GM19455 (cell line): Measurements from ENCODE around the gene DDX24.

Source experiments
- ATAC-seq: cut with Tn5 transposase; IDR thresholded peaks from one replicate; pipeline ENCODE4 v1.9.1; 2021; ENCODE audit not compliant: unreplicated experiment

Gene DDX24

DNA sequence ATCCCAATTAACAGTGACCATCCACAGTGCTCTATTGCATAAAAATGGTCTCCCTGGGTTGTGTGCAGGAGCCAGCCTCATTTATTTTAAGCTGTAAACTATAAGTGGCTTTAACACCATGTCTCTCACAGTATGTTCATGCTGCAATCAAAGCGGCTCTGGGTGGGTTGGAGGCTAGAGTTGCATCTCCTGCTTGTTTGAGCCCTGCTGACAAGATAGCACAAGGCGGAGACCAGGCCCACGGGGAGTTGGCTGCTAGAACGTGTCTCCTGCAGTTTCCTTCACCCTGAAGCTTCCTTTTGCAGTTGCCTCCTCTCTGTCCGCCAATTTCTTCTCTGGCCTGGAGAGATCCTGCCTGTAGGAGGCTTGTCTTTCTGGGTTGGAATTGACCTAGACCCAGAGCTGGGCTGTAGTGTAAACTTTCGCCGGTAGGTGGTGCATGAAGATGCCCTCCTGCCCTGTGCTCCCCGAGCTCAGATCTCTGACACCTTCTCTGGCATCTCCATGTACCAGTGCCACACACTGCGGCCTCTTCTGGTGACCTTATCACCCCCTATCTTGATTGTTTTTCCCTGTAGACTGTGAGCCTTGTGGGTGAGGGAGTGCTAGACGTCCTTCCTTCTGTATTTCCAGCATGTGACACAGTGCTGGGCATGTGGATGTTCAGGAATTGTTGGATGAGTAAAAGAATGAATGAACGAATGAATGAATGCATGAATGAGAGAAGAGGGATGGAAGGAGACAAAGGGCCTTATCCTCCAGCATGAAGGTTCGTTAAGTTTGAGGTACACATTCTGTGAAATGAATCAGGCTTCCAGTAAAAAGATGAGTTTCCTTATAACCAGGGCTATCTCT is 44.5 kb downstream of the DDX24 start:
- peak; percentile 94 for ATAC-seq

DNA sequence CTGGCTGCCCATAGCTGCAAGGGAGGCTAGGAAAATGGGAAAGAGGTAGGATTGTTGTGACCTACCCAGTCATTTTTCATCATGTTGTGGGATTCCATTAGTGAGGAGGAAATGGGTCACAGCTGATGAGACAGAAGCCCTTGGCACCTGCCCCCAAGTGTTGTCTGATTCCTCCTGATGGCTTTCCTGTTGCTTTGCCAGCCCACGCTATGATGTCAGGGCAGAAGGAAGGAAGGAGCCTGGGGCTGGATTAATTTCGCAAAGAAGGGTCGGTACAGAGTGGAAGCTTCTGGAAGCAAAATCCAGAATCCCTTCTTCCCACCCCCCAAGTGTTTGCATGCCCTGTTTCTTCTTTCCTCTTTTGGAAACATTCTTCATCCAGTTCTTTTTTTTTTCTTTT is 46.1 kb downstream of the DDX24 start:
- no peak for ATAC-seq

DNA sequence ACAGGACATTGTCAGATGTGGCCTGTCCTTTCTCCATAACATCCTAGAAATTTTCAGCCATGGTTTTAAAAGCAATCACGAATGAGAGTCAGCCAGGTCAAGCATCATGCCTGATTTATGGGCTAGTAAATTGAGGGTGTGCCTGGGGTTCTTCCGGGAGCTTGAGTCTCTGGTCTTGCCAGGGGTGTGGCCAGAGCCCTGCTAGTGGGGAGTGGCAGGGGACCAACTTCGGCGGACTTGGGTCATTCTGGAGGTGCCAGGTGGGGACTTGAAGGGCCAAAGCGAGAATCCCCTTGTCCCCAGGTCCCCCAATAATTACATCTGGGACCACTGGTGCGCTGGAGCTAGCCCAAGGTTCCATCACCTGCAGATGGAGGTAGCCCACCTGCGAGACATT is 49.1 kb downstream of the DDX24 start:
- ATAC-seq = no peak

DNA sequence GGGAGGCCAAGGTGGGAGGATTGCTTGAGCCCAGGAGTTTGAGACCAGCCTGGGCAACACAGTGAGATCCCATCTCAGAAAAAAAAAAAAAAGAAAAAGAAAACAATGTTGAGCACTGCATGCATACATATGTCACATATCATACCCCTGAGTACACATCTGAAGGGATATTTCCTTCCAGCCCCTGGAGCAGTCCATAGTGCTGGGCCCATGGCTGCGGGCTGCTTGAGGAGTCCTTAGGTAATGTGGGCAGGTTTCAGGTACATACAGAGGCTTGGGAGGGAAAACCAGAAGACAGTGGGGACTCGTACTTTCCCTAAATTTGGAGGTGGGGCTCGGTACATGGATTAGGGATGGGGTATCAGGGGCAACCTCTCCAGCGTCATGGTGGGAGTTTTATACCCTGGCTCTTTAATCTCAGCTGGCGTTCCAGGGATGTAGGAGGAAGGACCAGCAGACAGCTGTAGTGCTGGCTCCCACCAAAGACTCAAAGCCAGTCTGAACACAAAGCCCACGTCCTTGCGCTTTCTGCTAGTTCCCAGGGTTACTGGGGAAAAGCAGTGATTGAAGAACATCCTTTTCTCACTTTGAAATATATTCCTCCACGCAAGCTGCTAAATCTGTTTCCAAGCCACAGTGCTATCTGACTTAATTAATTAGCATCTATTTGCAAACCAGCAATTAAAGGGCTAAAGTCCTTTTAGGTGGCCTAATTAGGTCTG is 49.7 kb downstream of the DDX24 start:
- ATAC-seq = no peak

DNA sequence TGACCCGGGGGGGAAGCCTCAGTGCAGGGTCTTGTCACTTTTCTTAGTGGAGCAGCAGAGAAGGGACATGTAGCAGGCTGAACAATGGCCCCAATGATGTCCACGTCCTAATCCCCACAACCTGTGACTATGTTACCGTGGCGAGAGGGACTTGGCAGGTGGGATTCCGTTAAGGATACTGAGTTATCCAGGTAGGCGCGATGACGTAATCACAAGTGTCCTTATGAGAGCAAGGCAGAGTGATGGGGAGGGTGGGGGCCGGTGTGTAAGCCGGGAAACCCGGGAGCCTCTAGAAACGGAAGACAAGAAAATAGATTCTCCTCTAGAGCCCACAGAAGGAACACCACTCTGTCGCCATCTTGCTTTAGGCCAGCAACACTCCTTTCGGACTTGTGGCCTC is 50.4 kb downstream of the DDX24 start:
- no peak for ATAC-seq

DNA sequence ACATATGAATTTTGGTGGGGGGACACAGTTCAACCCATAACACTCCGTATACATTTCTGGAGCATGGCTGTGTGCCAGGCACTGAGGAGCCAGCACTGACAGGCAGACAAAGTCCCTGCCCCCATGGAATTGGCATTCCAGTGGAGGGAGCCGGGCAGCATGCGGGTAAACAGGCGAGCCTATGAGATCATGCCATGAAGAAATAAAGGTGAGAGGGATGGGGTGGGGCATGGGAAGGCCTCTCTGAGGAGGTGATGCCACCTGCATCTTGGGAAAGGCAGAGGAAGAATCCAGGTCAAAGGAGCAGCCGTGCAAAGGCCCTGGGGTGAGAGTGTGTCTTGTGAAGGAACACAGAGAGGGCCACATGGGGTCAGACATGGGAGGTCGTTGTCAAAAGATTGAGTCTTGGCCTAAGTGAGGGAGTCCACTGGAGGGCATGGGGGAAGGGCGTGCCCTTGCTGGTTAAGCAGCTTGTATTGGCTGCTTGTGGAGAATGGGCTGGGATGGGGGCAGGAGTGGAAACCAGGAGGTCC is 51.3 kb downstream of the DDX24 start:
- ATAC-seq = no peak

DNA sequence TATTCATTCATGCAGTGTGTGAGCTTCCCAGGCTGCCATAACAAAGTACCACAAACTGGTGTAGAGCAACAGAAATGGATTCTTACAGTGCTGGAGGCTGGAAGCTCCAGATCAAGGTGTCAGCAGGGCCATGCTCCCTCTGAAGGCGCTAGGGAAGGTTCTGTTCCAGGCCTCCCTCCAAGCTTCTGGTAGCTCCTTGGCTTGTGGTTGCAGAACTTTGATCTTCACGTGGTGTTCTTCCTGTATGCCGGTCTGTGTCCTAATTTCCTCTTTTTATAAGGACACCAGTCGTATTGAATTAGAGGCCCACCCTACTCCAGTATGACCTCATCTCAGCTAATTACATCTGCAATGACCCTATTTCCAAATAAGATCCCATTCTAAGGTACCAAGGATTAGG is 51.7 kb downstream of the DDX24 start:
- no peak for ATAC-seq

DNA sequence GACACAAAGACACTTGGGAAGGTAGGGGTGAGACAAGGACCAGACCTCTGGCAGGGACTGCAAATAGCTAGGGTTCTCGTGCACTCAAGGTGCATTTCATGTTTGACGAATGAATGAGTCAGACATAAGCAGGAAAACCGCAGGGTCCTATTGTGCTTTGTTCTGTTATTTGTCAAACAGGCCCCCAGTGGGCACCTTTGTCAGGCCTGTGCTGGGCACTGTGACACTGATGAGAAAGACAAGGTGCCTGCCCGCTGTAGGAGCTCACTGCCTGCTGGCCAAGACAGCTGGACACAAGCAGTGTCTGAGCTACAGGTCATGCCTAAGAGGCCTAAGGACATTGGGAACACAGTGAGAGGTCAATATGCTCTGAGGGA is 52.6 kb downstream of the DDX24 start:
- no peak for ATAC-seq

DNA sequence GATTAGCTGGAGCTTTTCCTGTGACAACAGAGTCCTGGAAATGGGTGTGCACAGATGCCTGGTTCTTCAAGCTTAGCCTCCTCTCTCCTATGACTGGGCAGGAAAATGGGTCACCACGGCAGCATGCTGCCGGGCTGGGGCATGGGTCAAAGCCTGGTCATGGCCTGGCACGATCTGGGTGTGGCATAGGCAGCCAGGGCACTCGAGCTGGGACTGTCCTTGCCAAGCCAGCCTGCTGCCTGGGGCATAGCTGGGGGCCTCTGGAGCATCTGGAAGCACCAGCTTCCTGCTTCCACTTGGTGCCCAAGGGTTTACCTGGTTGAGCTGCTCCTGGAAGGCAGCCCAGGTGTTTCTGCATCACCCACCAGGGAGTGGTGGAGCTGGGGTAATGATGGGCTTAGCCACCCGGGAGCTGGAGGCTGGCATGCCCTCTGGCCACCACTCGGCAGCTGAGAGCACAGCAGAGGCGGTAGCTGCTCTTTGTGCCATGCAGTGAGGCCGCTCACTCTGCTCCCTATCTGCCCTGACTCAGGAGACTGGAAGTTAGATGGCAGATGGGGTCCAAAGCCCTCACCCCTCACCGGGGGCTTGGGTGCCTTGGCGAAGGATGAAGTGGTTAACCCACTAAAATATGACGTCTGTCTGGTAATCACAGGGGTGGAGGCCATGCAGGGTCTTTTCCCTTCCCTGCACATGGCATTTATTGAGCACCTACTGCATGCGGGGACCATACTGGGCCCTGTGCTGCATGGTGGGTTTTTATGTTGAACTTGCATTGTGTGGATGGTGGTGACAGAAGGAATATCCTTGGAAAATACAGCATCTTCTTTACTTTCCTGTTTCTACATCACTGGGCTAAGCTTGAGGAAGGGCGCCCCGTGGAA is 53.2 kb downstream of the DDX24 start:
- no peak for ATAC-seq

DNA sequence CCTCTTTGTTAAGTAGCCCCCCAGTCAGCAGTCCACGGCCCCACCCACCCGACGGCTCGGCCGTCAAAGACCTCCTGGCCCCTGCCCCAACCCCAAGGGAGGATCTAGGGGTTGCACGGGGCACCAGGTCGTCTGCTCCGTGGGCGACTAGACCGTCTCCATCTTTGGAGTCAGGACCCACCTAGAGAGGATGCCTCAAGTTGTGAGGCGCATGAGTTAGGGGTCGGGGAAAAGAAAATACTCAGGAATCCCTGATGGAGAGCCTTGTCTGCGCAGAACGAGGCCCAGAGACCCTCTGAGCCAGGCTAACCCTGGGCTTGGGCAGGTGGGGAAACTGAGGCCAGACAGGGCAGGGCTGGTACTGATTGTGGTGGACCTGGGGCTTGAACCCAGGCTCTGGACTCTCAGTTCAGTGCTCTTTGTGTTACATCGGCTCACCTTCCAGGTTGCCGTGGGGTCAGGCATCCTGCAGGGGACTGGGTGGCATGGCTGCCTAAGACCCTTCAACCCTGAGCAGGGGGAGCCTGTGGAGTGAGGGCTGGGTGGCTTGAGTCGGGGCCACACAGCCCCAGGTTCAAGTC is 54.0 kb downstream of the DDX24 start:
- no peak for ATAC-seq

DNA sequence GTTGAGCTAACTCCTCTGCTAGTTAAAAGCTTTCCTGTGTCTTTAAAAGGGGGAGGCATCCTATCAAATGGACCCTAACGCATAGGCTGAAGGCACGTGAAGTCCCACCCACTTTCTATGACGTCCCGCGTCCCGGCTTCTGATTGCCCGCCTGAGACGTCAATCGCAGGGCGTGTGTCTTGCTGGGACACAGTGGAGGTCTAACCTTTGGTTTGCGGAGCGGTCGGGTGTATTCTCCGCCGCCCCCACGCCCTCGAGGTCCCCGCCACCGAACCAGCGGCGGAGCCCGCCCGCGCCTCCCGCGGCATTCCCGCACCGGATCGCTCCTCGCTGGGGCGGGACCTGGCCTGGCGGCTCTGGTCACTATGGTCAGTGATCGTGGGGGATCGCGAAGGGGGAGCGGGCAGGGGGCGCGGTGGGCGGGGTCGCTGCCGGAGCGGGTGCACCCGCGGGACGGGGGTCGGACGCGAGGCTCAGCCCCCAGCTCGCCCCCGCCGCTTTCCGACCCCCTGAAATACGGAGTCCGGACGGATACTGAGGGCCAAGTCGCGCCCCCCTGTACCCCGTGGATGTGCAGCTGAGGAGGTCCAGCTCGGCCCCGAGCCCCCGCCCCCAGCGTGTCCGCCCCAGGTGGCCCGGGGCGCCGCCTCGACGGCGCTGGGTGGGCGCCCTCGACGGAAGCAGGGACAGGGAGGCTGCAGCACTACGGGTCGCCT is 54.7 kb downstream of the DDX24 start, which contains the start of gene OTUB2:
OTUB2 (plus strand) TSS at position 168 of the 716 bp plus-strand sequence; CDS start at position 366, 198 bp downstream.
- ATAC-seq = peak; percentile 100

DNA sequence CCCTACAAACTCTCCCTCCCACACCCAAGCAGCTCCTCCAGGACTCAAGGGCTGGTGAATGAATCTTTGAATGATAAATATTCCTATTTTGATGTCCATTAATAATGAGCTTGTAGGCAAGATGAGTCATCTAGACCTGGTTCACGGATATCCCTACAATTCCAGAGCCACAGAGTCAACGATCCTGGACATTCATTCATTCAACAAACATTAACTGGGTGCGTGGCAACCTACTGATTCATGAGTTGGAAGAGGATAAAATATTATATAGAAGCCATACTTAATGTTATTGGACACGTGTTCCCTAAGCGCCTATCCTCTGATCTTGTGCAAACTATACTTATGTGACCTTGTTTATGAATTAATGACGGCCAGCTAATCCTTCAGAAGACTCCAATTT is 55.3 kb downstream of the DDX24 start:
- ATAC-seq = no peak

DNA sequence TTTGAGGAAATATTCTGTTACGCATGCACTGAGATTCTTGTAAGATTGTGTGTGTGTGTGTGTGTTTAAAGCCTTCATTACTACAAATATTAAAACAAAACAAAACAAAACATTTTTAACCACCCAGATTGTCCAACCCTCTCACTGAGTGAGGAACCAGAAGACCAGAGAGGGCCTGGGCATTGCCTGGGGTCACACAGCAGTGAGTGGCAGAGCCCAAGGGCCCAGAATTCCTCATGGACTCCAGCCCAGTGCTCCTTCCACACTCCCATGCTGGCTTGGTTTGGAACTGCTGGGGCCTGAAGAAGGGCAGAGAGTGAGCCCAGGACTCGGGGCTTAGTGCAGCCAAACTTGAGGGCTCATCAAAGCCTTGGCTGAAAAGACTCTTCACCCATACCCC is 56.5 kb downstream of the DDX24 start:
- ATAC-seq = no peak

DNA sequence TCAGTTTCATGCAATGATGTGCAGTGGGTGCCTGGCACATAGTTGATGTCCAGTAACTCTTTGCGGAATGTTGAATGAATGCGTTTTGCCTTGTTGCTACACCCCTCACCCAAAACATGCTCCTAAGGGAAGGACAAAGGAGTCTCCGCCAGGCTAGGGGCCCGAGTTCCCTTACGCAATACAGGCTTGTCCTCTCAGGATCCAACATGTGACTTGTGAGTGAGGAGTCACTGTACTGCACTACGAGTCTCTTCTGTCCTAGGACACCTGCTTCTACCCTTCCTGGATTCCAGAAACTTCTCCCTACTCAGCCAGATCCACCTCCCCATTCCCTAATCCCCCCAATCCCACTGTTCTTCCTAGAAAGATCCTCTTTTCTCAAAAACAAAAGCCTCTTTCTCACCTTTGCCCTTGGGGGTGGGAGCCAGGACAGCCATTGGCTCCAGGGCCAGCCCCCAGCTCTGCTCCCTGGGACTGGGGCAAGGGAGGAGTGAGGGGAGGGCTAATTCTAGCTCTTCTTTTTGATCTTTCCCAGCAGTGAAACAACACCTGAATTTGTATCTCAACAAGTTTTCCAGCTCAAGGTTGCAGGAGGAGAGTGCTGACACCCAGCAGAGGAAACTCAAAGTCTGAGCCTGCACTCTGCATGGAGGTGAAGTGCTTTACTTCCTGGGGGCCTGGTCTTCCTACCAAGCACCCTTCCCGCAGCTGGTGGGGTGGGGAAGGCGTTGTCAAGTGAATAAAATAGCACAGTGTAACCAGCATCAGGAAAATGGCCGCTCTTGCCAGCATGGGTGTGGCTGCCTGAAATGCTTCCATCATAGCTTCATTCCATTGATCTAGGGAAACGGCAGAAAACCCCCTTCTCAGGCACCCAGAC is 58.2 kb downstream of the DDX24 start:
- ATAC-seq = no peak

DNA sequence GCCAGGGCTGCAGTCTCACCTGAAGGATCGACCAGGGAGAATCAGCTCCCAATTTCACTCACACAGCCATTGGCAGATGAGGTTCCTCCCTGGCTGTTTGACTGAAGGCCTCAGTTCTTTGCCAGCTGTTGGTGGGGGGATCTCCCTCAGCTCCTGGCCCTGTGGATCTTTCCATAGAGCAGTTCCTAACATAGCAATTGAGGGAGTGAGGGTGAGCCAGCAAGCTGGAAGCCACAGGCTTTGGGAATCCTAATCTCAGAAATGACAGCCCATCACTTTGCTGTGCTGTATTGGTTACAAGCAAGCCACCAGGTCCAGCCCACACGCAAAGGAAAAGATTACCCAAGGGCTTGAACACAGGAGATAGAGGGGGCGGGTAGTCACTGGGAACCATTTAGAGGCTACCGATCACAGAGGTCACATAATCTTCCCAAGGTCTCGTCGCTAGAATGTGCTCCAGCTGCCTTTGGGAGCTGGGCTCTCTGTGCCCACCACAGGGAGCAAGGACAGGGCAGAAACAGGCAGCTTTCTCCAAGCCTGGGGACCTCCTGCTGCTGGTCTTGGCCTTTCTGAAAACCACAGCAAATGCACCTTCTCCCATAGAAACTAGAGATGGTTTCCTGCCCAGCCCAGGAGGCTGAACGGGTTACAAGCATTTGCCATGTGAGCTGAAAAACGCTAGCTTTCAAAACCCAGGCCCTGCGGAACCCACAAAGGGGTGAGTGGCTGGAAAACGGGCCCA is 59.4 kb downstream of the DDX24 start:
- no peak for ATAC-seq

DNA sequence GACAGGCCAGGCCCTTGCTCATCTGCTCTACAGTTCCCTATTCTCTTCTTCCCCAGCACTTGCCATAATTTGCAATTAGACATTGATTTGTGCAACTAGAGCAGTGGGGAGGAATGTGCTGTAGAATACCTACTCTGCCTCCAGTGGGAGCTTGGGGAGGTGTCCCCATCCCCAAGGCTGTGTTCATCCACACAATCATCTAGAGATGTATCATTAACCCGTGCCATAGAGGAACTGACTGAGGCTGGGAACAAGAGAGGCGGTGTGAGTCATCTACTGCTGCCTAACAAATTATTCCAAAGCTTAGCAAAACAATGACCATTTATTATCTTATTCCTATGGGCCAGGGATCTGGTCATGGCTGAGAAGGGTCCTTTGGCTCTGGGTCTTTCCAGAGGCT is 60.0 kb downstream of the DDX24 start:
- no peak for ATAC-seq

DNA sequence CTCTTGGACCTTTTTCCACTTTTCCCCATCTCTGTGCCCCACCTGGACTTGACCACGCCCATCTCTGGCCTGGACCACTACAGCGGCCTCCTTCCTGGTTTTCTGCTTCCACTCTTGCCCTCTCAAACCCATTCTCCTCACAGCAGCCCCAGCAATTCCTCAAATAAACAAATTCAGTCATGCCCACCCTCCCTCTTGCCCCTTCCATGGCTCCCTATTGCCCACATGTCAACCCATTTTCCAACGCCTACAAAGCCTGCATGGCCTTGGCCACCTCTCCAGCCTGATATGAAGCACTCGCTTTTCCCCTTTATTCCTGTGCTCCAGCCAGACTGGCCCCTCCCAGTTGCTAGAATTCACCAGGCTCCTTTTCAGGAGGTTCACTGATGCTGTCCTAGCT is 60.7 kb downstream of the DDX24 start:
- ATAC-seq = no peak

DNA sequence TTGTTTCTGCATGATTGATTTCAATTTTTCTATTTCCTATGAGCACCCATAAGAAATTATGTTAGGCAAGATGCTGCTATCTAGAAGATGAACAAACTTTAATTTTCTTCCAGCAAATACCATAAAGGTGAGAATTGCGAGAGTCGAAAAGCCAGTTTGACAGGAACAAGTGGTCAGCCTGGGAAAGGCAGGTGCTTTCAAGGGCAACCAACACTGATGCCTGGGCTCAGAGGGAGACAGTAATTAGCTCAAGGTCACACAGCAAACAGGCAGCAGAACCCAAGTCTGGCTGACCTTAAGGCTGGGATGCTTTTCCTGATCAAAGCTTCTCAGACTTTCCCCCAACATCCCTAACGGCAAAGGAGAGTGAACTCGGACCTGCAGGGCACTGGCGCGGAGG is 61.7 kb downstream of the DDX24 start:
- ATAC-seq = no peak

DNA sequence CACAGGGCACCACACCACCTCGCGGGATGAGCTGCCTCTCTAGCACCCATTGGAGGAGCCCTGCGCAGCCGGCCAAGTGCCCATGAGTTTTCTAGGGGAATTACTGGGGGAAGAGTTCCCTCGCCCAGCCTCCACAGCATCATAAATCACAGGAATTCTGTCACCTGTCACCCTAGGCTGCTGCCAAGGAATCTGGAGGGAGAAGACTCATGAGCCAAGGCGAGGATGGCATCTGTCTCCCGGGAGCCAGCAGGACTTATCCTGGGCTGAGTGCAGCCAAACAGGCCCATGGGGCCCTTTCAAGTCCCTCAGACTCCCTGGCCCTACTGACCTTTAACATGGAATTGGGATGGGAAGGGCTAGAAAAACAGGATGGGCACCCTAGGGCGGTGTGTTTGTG is 62.7 kb downstream of the DDX24 start:
- no peak for ATAC-seq
